DOHH2 (cell line): Measurements from ENCODE around the gene MS4A2.

Source experiments
- H3F3A ChIP-seq: fragments of 200-600 bp; sonication (generic), shearing (Covaris generic); 2 replicates; pipeline ENCODE4 v1.6.0; 2016; ENCODE audit warnings: antibody characterized with exemption, mild to moderate bottlenecking; ENCODE audit not compliant: control insufficient read depth, insufficient read depth
- H3K27ac ChIP-seq: fragments of 200-600 bp; sonication (generic); 2 replicates; pipeline ENCODE4 v1.5.1; 2014; ENCODE audit warnings: low read depth, mild to moderate bottlenecking, low read length, moderate library complexity
- H3K27me3 ChIP-seq: fragments of 200-600 bp; sonication (generic); 2 replicates; pipeline ENCODE4 v1.6.1; 2014; ENCODE audit warnings: mild to moderate bottlenecking, low read length, mixed read lengths; ENCODE audit not compliant: control insufficient read depth
- H3K36me3 ChIP-seq: fragments of 200-600 bp; sonication (generic); 2 replicates; pipeline ENCODE4 v1.6.1; 2014; ENCODE audit warnings: mild to moderate bottlenecking, low read length, moderate library complexity, mixed read lengths; ENCODE audit not compliant: control insufficient read depth
- H3K4me1 ChIP-seq: fragments of 200-600 bp; sonication (generic); 2 replicates; pipeline ENCODE4 v1.6.1; 2014; ENCODE audit warnings: mild to moderate bottlenecking, low read length, mixed read lengths; ENCODE audit not compliant: control insufficient read depth
- H3K4me2 ChIP-seq: fragments of 200-600 bp; sonication (generic); 2 replicates; pipeline ENCODE4 v1.6.0; 2014; ENCODE audit warnings: mild to moderate bottlenecking, low read length, moderate library complexity
- H3K4me3 ChIP-seq: fragments of 200-600 bp; sonication (generic); 2 replicates; pipeline ENCODE4 v1.5.1; 2014; ENCODE audit warnings: mild to moderate bottlenecking, low read length, mixed read lengths
- H3K79me2 ChIP-seq: fragments of 200-600 bp; sonication (generic); 2 replicates; pipeline ENCODE4 v1.6.1; 2014; ENCODE audit warnings: mild to moderate bottlenecking, low read length, mixed read lengths; ENCODE audit not compliant: control insufficient read depth
- H3K9me2 ChIP-seq: fragments of 200-600 bp; sonication (generic); replicated peaks from 2 replicates; pipeline ENCODE4 v1.6.1; 2014; ENCODE audit warnings: mild to moderate bottlenecking, low read length, mixed read lengths; ENCODE audit not compliant: control insufficient read depth
- H3K9me3 ChIP-seq: fragments of 200-600 bp; sonication (generic); 2 replicates; pipeline ENCODE4 v1.6.1; 2014; ENCODE audit warnings: antibody characterized with exemption, low read length, mixed read lengths; ENCODE audit not compliant: control insufficient read depth, insufficient read depth
- H4K20me1 ChIP-seq: fragments of 200-600 bp; sonication (generic); 2 replicates; pipeline ENCODE4 v1.6.0; 2014; ENCODE audit warnings: low read depth, mild to moderate bottlenecking, antibody characterized with exemption, low read length, moderate library complexity; ENCODE audit not compliant: control insufficient read depth, insufficient read depth
- EZH2phosphoT487 ChIP-seq: fragments of 200-600 bp; sonication (generic); IDR thresholded peaks from 2 replicates; pipeline ENCODE4 v1.6.1; 2017; ENCODE audit warnings: borderline replicate concordance, mild to moderate bottlenecking, antibody characterized with exemption, low read length, moderate library complexity, mixed read lengths
- TF ChIP-seq, protein P1 (sequence below): fragments of 200-600 bp; sonication (generic); IDR thresholded peaks from one replicate; pipeline ENCODE4 v1.5.1; 2014; ENCODE audit warnings: antibody characterized with exemption, mild to moderate bottlenecking, low read depth, low read length; ENCODE audit not compliant: poor library complexity, severe bottlenecking

The MS4A2 gene

GRCh38 chr11:60111793-60112192 lies 23.3 kb downstream of the MS4A2 start:
- Histone ChIP-seq H4K20me1 (no peaks in the 10 kb centered on the region), H3K36me3 (no peaks in the 10 kb centered on the region), H3K27ac (no peak overlapping the region), H3K27me3 (no peaks in the 10 kb centered on the region), H3K4me3 (no peak overlapping the region), H3K9me3 (no peaks in the 10 kb centered on the region), H3K9me2 (no peaks in the 10 kb centered on the region), H3F3A (no peaks in the 10 kb centered on the region), H3K4me1 (no peaks in the 10 kb centered on the region), H3K79me2 (no peaks in the 10 kb centered on the region), H3K4me2 (no peak overlapping the region)
- no peak for TF ChIP-seq EZH2phosphoT487
- TF ChIP-seq, protein P1, sequence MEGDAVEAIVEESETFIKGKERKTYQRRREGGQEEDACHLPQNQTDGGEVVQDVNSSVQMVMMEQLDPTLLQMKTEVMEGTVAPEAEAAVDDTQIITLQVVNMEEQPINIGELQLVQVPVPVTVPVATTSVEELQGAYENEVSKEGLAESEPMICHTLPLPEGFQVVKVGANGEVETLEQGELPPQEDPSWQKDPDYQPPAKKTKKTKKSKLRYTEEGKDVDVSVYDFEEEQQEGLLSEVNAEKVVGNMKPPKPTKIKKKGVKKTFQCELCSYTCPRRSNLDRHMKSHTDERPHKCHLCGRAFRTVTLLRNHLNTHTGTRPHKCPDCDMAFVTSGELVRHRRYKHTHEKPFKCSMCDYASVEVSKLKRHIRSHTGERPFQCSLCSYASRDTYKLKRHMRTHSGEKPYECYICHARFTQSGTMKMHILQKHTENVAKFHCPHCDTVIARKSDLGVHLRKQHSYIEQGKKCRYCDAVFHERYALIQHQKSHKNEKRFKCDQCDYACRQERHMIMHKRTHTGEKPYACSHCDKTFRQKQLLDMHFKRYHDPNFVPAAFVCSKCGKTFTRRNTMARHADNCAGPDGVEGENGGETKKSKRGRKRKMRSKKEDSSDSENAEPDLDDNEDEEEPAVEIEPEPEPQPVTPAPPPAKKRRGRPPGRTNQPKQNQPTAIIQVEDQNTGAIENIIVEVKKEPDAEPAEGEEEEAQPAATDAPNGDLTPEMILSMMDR, result no peak

GRCh38 chr11:60116996-60117790 lies 28.7 kb downstream of the MS4A2 start:
- H3K4me2 ChIP-seq, result no peak overlapping the region
- H3K4me3 ChIP-seq, result no peak overlapping the region

DNA sequence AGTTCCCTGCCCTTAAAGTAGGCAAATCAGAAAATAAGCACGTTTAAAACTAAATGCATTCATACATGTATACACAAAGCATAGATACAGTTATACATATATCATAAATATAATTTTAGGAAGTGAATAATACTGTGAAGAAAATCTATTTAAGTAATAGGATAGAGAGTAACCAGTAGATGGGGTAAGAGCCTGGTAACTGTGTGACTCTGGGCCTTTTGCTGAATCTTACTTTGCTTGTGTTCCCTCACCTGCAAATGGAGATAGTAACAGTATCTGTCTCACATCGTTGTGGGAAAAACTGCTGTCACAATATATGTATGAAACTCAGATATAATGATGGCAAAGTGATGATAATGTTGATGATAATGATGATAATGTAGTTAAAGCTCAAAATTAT lies 29.9 kb downstream of the MS4A2 start:
- H4K20me1 ChIP-seq, result no peaks in the 10 kb centered on the region
- H3K4me2 ChIP-seq, result no peak overlapping the region
- H3K9me3 ChIP-seq, result no peaks in the 10 kb centered on the region
- TF ChIP-seq, protein P1, result no peak
- TF ChIP-seq EZH2phosphoT487, result no peak
- H3K36me3 ChIP-seq, result no peaks in the 10 kb centered on the region
- peaks cover 6% of the 10 kb centered on the region for H3F3A ChIP-seq
- H3K79me2 ChIP-seq, result no peaks in the 10 kb centered on the region
- H3K9me2 ChIP-seq, result no peaks in the 10 kb centered on the region
- no peak overlapping the region for H3K27ac ChIP-seq
- peaks cover 46% of the 10 kb centered on the region for H3K4me1 ChIP-seq
- H3K27me3 ChIP-seq, result no peaks in the 10 kb centered on the region
- H3K4me3 ChIP-seq, result no peak overlapping the region

More at GRCh38 chr11:60116996-60117790, 28.7 kb downstream of the MS4A2 start:
- Histone ChIP-seq H3K4me1 (peaks cover 37% of the 10 kb centered on the region), H3K9me2 (no peaks in the 10 kb centered on the region), H3K36me3 (no peaks in the 10 kb centered on the region), H3K79me2 (no peaks in the 10 kb centered on the region), H4K20me1 (no peaks in the 10 kb centered on the region), H3F3A (peaks cover 6% of the 10 kb centered on the region), H3K9me3 (no peaks in the 10 kb centered on the region), H3K27me3 (no peaks in the 10 kb centered on the region), H3K27ac (no peak overlapping the region)
- TF ChIP-seq EZH2phosphoT487, result no peak
- TF ChIP-seq, protein P1, result no peak
